Activated T-helper 1 cell treated with anti-CD3 and anti-CD28 coated beads, Interleukin-2, amount 50 U/mL, for 16 hours (primary cell): Measurements from ENCODE around the gene CMTM2.
A peak's percentile ranks its signal among the peaks of the same experiment; 100 is the strongest.

Experiments
- DNase-seq, 2 donors: peaks; one replicate each; pipeline ENCODE4 v3.0.0-alpha.2; 2020; ENCODE audit warnings: low read depth in 1 of 2, low spot score in 1 of 2

CMTM2 gene

DNA sequence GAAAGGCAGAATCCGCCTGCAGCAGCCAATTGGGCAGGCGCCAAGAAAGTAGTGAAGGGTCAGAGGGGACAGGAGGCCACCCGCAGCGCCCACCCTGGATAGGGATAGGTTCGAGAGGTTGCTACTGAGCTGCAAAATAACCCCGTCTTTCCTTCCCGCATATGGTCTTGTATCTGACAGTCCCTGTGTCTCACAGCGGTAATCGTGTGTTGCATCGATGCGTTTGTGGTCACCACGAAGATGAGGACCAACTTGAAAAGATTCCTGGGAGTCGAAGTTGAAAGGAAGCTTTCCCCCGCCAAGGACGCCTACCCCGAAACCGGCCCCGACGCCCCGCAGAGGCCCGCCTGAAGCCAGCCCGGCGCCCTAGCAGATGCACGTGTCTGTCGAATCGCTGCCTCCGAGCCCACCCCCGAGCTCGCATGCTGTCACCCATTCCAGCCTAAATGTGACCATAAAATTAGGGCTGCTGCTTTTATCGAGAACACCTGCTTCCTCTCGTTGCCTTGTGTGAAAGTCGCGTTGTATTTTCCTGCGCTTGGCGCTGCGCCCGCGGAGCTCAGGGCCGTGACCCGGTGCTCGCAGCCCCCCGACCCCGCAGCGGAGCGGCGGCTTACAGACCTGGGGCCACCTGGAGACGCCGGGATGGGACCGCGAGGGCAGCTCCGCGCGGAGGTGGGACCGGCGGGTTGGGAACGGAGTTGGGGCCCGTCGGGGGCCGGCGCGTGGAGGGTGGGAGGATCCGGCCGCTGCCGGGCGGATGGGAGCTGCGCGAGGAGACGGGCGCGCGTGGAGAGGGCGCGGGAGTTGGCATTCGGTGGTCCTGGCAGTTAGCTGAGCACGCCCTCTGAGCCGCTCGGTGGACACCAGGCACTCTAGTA lies at the start of gene CMTM2:
Gene CMTM2, plus strand, starts transcription at position 813 of the 881 bp plus-strand sequence. CDS start 145 bp downstream, outside the sequence.
- no peak for DNase-seq

GRCh38 chr16:66529475-66529874 lies 49.8 kb upstream of the CMTM2 start:
- no peak for DNase-seq

DNA sequence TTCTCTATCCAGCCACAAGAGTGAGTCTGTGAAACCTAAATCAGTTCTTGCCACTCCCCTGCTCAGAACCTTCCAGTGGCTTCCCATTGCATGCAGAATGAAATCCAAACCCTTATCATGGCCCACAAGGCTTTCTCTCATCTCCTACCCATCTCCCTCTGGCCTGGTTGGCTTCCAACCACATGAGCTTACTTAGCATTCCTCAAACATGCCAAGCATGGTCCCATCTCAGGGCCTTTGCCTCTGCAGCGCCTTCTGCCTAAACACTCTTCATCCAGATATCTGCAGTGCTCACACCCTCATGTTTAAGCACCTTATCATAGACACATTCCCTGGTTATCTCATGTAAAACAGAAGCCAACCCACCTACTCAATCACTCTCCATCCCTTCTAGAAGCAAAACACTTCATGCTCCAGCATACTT lies 44.9 kb upstream of the CMTM2 start:
- DNase-seq, result no peak

DNA sequence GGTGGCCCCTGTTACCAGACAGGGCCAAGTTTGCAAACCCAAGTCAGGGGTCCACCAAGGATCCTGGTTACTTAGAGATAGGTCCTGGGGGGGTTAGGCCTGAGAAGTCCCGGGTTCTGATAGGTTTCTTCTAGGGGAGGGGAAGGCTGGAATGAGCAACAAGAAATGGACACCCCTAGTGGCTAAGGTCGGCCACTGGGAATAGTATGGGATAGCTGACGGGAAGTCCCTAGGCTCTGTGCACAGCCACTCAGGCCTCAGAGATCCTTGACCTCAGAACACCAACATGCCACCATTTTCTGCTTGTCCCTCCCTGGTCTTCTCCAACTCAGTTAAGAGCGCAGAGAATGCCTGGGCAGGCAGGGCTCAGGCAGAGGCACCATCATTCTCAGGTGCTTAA lies 42.7 kb upstream of the CMTM2 start:
- DNase-seq, result no peak

DNA sequence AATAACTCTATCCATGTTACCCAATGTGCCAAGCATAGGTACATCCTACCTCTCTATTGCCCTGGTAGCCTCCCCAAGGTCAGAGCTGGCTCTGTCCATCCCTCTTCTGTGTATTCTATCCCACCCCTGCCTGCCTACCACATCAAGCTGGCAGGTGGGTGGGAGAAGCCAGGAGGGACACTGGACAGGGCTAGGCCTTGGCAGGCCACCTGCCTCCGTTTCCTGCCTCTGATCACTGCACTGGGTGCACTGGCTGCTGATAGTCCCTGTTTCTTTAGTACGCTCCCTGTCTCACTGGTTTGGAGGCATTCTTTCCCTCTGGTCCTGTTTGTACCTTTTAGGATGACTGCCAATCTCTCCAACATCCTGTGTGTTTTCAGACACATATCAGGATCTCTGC lies 42.0 kb upstream of the CMTM2 start:
- DNase-seq, result no peak

GRCh38 chr16:66538910-66539309 lies 40.4 kb upstream of the CMTM2 start:
- DNase-seq, result no peak

- DNase-seq, result no peak
These were observed 39.4 kb upstream of the CMTM2 start for GRCh38 chr16:66539623-66540469.

DNA sequence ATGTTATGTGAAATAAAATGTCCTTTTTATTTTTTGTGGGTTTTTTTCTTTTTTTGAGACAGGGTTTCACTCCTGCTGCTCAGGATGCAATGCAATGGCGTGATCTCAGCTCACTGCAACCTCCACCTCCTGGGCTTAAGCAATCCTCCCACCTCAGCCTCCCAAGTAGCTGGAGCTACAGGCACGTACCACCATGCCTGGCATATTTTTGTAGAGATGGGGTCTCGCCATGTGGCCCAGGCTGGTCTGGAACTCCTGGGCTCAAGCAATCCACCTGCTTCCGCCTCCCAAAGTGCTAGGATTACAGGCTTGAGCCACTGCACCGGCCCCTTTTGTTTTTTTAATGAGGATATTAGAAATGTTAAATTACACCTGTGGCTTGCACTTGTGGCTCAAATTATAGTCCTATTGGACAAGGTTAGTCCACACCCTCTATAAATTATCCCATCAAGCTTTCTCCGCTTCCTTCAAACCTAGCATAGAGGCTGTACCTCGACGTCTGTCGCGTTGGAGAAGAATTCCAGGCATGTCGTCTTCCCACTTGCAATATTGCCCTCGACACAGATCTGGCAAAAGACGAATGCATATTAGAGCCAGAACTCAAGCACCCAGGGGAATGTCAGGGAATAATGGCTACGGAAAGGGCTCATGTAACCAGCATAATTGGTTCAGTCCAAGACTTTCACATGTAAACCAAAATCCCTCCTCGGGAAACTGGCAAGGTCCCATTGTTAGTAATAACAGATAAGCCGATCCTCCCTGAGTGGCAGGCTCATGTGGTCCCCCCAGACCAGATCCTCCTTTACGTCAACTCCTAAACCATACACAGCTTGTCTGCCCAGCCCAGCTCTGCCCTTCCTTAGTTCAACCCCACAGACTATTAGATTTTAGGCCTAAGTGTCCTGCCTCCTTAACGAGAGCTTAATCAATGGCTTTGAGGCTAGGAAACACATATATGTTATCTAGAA lies 37.6 kb upstream of the CMTM2 start:
- no peak for DNase-seq

DNA sequence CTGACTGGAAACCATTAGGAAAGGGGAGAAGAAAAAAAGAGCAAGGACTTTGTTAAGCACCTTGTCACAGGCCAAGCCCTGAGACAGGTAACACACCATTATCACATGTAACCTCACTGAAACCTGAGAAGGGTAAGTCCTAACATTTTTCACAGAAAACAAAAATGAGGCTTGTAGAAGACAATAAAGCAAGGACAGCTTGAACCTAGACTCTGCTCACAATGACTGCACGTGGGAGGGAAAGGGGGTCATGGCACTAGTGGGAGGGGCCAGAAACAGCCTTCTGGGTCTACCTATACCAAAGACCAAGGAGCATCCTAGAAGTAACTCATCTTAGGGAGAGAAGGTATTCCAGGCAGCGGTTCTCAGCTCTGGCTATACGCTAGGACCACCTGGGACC lies 36.9 kb upstream of the CMTM2 start:
- no peak for DNase-seq

- DNase-seq, result no peak
These were observed 35.7 kb upstream of the CMTM2 start for GRCh38 chr16:66543541-66543940.

GRCh38 chr16:66544016-66544757 lies 35.1 kb upstream of the CMTM2 start:
- DNase-seq, result no peak

- DNase-seq, result no peak
These were observed 31.9 kb upstream of the CMTM2 start for GRCh38 chr16:66547101-66547989.

- DNase-seq, result no peak
These were observed 31.2 kb upstream of the CMTM2 start for GRCh38 chr16:66548068-66548467.

DNA sequence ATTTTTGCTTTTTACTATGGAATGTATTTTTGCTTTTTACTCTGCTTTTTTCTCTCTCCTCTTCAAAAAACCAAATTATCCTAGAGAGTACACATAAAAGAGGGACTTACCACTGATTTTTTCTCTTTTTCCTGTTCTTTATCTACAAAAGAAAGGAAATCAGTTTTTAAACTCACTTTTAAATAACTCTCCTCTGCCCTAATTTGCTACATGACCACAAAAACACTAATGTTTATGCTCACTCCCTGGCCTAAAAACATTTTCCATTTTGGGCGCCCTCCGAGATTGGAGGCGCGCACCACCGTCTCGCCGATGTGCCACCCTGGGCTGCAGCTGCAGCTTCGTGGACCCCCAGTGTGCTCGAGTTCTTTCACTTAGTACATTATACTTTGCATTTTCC lies 30.4 kb upstream of the CMTM2 start:
- no peak for DNase-seq

DNA sequence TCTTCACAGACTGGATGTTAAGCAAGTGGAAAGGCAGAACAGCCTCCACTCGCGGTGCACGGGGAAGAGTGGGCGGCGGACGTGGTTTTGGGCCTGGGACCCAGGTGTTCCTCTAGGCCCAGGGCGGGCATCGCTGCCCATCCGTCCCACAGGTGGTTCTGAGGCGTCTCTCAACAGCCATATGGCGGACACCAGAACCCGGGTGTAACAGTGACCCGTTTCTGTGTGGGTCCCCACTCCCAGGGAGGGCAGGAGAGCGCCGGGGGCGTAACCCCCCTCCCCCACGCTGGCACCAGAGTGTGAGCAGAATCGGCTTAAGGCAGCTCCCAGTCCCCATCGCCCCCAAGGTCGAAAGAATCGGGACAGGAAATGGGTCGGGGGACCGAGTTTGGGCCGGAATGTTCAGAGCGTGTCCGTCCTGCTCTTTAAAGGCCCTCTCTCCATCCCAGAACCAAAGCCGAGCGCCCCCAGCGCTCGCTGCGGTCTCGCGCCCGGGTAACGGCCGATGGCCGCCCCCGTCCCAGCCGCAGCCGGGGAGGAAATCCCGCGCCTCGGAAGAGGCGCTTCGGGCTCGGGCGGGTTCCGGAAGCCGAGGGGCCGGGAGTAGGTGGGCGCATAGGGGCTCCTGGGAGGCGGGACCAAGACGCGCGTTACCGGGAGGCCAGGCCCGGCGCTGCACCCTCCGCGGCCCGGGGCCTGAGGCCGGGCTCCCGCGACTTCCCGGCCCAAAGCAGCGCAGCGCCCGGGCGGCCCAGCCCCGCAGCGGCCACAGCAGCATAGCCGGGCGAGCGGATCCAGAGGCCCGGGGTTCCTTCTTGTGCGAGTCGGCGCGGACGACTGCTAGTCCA lies 29.8 kb upstream of the CMTM2 start, which contains the start of gene TK2:
Gene TK2, minus strand, starts transcription at position 839 of the 848 bp plus-strand sequence. Its CDS starts 61 bp downstream, at position 778.
- DNase-seq, result peak; percentile 13 to 50

GRCh38 chr16:66551348-66551759 lies 27.9 kb upstream of the CMTM2 start:
- DNase-seq, result peak in 1 of 2 donors; percentile 36

- no peak for DNase-seq
These were observed 27.4 kb upstream of the CMTM2 start for GRCh38 chr16:66551788-66552285.
